Myometrial cell (primary cell): ENCODE data around the gene MAP9. TPM values are rescaled to one million over a fixed set of nuclear protein-coding genes. Genes with fewer than 3 reads are reported as not detected.

Experiments used
- total RNA-seq: library from RNA; depleted of rRNA; stranded (reverse); fragments of >200 nt; gene quantifications from 2 replicates; pipeline ENCODE4 v1.2.3, GENCODE V29; 2015

The MAP9 gene
- 6.6 and 8.7 TPM in 2 replicates for total RNA-seq

GRCh38 chr4:155376387-155377268, at the start of gene MAP9:
TSS of gene MAP9 (minus strand) at chr4:155376965. CDS start at chr4:155375850, 1,115 bp downstream.

Other genes with a start within 250 kb of the MAP9 start
- gene NPY2R, start 168.3 kb downstream of the MAP9 start, total RNA-seq, result not detected in 2 replicates